Mucosa of rectum (tissue), 2 donors: Measurements from ENCODE around the gene FAP.

Experiments
- H3K27ac ChIP-seq, 2 donors: one replicate each; pipeline ENCODE4 v1.7.0; 2013; ENCODE audit warnings: inconsistent platforms in 2 of 2, low read depth in 2 of 2, low read length in 2 of 2
- H3K27me3 ChIP-seq, 2 donors: one replicate each; pipeline ENCODE4 v1.7.0; 2013; ENCODE audit warnings: low read length in 2 of 2; ENCODE audit not compliant: control insufficient read depth in 2 of 2, insufficient read depth in 2 of 2
- H3K36me3 ChIP-seq, 2 donors: one replicate each; pipeline ENCODE4 v1.7.0; 2013; ENCODE audit warnings: low read length in 2 of 2; ENCODE audit not compliant: control insufficient read depth in 2 of 2, insufficient read depth in 2 of 2
- H3K4me1 ChIP-seq, 2 donors: one replicate each; pipeline ENCODE4 v1.7.0; 2013; ENCODE audit warnings: low read length in 2 of 2, mild to moderate bottlenecking in 1 of 2; ENCODE audit not compliant: control insufficient read depth in 2 of 2, insufficient read depth in 2 of 2
- H3K4me3 ChIP-seq, 2 donors: one replicate each; pipeline ENCODE4 v1.7.0; 2013; ENCODE audit warnings: low read length in 2 of 2
- H3K9ac ChIP-seq, 2 donors: one replicate each; pipeline ENCODE4 v1.7.0; 2013; ENCODE audit warnings: low read length in 2 of 2, low read depth in 1 of 2, mild to moderate bottlenecking in 1 of 2
- H3K9me3 ChIP-seq, 2 donors: one replicate each; pipeline ENCODE4 v1.7.0; 2013; ENCODE audit warnings: low read length in 2 of 2; ENCODE audit not compliant: control insufficient read depth in 2 of 2
- donor health status: healthy.
- donor health status: Normal muscosa, but diverticular disease.

The FAP gene

DNA sequence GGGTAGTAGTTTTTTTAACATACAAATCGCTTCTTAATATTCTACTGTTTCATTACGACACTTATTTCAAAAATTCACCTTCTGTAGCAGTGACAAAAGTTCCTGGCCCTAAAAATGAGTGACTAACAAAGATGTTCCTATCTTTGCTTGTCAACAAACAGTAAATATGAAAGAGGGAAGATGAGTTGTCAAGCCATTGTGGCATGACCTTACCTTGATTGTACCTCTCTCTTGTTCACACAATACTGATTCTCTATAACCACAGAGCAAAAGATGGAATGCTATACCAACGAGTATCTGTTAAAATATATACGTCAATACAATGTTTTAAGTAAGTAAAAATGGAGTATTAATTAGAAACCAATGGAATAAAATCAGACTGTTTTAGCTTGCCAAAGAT lies 76.5 kb downstream of the FAP start:
- H3K9me3 ChIP-seq = no peaks in the 10 kb centered on the region
- H3K36me3 ChIP-seq = no peaks in the 10 kb centered on the region
- H3K4me1 ChIP-seq = no peaks in the 10 kb centered on the region
- H3K4me3 ChIP-seq = no peak overlapping the region
- no peak overlapping the region for H3K9ac ChIP-seq
- H3K27me3 ChIP-seq = no peaks in the 10 kb centered on the region
- H3K27ac ChIP-seq = no peak overlapping the region

DNA sequence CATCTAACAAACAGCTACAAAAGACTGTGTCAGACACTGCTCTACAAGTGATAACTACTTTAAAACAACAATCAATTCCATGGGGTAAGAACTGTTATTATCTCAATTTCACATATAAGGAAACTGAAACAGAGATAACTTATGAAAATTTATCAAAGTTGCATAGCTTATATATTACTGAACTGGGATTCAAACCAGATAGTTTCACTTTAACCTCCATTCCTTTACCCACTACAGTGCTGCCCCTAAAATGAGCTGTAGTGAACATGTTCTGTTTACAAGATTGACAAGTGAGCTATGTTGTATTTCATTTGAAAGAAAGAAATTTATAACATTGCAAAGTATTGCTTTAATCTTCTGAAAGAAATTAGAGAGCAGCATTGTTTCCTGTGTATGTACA lies 77.1 kb downstream of the FAP start:
- H3K27me3 ChIP-seq = no peaks in the 10 kb centered on the region
- H3K4me3 ChIP-seq = no peak overlapping the region
- H3K9ac ChIP-seq = no peak overlapping the region
- no peak overlapping the region for H3K27ac ChIP-seq
- no peaks in the 10 kb centered on the region for H3K9me3 ChIP-seq
- H3K4me1 ChIP-seq = no peaks in the 10 kb centered on the region
- H3K36me3 ChIP-seq = no peaks in the 10 kb centered on the region

DNA sequence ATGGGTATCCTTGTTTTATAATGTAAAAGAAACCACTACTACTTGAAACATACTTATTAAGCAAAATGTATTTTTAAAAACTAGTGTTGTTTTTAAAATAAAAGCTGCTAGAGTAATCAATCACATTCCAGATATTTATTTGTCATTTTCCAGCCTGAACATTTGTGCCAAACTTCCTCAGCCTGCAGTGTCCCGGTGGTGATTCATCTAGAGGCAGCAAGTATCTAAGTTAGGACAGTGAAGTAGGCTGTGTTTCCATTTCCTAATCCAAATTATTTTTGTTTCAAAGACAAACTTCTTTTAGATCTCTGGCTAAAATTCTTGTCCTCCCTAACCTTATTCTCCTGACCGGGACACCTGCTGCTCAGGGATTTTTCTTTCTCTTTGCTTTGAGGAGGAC lies 78.4 kb downstream of the FAP start:
- H3K27ac ChIP-seq = no peak overlapping the region
- H3K4me1 ChIP-seq = no peaks in the 10 kb centered on the region
- H3K9me3 ChIP-seq = no peaks in the 10 kb centered on the region

DNA sequence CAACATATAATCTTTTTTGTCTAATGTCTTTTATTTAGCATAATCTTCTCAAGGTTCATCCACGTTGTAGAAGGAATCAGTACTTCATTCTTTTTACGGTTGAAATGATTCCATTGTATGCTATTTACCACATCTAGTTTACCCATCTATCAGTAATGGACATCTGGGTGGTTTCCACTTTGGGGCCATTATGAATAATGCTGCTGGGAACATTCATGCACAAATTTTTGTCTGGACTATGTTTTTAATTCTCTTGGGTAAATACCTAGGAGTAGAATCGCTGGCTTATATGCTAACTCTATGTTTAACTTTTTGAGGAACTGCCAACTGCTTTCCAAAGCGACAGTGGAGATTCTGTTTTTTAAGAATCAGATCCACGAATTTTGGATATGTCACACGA lies 83.8 kb downstream of the FAP start:
- Histone ChIP-seq H3K36me3 (no peaks in the 10 kb centered on the region), H3K4me3 (no peak overlapping the region), H3K4me1 (no peaks in the 10 kb centered on the region), H3K27ac (no peak overlapping the region), H3K9me3 (no peaks in the 10 kb centered on the region), H3K9ac (no peak overlapping the region), H3K27me3 (no peaks in the 10 kb centered on the region)

More for the DNA sequence above, 78.4 kb downstream of the FAP start:
- no peaks in the 10 kb centered on the region for H3K27me3 ChIP-seq
- H3K9ac ChIP-seq = no peak overlapping the region
- no peaks in the 10 kb centered on the region for H3K36me3 ChIP-seq
- no peak overlapping the region for H3K4me3 ChIP-seq

DNA sequence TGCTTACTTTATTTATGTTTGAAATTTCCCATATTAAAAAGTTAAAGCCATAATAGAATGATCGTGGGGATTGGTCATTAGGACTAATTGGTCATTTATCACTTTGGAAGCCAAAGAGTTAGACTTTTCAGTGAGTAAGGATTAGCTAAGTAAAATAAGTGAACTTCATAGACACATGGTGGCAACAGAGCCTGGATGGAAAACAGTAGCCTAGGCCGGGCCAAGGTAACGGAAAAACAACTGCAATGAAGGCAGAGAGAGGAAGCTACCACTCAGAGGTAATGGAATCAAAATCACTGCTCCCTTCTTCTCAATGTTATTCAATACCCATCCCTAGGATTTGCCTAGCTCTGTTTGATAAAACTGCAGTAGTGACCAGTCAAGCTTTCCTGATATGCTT lies 87.1 kb downstream of the FAP start:
- Histone ChIP-seq H3K4me3 (no peak overlapping the region), H3K4me1 (peaks cover 0 to 2% of the 10 kb centered on the region in 2 donors), H3K36me3 (no peaks in the 10 kb centered on the region), H3K27me3 (no peaks in the 10 kb centered on the region), H3K9me3 (no peaks in the 10 kb centered on the region), H3K9ac (no peak overlapping the region), H3K27ac (no peak overlapping the region)

DNA sequence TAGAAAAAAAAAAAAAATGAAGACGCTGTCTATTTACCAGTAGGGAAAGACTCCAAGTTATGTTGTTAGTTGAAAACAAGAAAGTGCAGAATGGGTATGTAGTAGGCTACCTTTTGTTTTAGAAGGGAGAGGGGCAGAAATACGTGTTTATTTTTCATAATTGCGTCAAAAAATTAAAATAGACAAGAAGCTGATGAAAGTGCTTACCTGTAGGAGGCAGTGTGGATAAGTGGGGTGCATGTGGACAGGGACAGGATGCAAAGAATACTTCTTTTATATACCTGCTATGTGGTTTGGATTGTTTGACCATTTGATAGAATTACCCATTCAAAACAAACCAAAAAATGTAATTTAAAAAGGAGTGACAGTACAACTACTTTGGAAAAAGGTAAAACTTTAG lies 88.2 kb downstream of the FAP start:
- H3K36me3 ChIP-seq = no peaks in the 10 kb centered on the region
- no peak overlapping the region for H3K27ac ChIP-seq
- H3K9me3 ChIP-seq = no peaks in the 10 kb centered on the region
- no peak overlapping the region for H3K9ac ChIP-seq
- no peaks in the 10 kb centered on the region for H3K27me3 ChIP-seq
- no peak overlapping the region for H3K4me3 ChIP-seq
- H3K4me1 ChIP-seq = peaks cover 0 to 2% of the 10 kb centered on the region in 2 donors

DNA sequence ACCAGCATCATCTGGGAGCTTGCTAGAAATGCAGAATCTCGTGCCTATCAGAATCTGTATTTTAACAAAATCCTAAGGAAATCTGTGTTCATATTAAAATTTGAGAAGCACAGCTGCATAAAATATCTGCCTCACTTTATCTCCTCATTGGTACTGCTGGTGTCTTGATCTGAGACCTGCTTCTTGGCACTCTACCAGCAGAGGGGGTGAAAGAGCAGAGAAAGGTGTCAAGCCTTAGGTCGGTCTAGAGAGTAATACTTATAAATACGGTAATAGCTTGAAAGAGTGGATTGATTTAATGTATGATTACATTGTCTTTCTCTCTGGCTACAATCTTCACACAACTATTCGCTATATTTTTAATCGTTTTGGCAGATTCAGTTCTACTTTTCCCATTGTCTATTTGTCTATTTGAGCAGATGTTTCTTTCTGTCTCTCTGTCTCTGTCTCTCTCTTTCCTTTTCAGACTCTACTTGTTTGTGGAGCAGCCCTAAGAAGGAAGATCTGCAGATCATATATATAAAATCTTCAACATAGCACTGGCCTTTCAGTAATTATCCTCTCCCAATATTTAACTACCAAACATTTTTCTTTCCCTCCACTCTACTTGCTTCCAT lies 89.5 kb downstream of the FAP start:
- H3K27me3 ChIP-seq = no peaks in the 10 kb centered on the region
- H3K4me3 ChIP-seq = no peak overlapping the region
- H3K36me3 ChIP-seq = no peaks in the 10 kb centered on the region
- no peaks in the 10 kb centered on the region for H3K9me3 ChIP-seq
- no peak overlapping the region for H3K27ac ChIP-seq
- H3K9ac ChIP-seq = no peak overlapping the region
- peaks cover 0 to 2% of the 10 kb centered on the region in 2 donors for H3K4me1 ChIP-seq

DNA sequence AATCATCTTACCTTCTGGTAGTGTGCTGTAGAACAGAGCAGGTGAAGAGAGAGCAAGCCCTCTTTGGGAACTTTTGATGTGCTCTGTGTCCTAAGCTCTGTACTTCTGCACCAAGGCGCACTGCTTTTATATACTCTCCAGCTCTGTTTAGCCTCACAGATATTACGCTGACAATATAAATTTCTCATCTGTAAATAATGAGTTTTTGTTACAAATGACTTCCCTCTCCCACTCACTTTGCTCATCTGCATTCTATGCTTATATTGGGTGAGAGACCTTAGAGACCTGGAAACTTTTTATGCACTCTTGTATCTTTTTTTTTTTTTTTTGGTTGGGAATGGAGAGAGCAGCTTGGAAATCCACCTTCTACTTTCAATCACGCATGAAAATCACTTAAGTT lies 91.1 kb downstream of the FAP start, which contains the start of gene GCG:
GCG (minus strand) TSS at position 101 of the 400 bp plus-strand sequence. CDS start 3,069 bp downstream, outside the sequence.
- Histone ChIP-seq H3K27me3 (no peaks in the 10 kb centered on the region), H3K36me3 (no peaks in the 10 kb centered on the region), H3K4me1 (peaks cover 0 to 2% of the 10 kb centered on the region in 2 donors), H3K27ac (no peak within 1 kb of the TSS), H3K9ac (no peak within 1 kb of the TSS), H3K9me3 (no peaks in the 10 kb centered on the region), H3K4me3 (no peak within 1 kb of the TSS)

DNA sequence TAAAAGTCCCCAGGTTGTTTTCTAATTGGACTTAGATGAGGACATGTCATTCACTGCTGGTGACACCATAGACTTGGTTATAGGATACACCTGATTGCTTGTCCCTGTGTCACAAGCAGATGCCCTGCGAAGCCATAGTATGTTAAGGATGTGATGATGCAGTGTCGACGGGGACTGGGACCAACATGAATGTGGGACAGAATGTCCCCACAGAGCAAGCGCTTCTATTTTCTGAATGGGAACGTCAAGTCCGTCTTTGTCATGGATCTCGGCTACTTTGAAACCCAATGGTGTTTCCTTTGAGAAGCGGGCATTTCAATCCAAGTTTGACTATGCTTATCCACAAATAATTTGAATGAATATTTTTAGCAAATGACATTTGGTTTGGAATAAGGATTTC lies 93.3 kb downstream of the FAP start:
- peaks cover 0 to 2% of the 10 kb centered on the region in 2 donors for H3K27me3 ChIP-seq
- peaks cover 0 to 2% of the 10 kb centered on the region in 2 donors for H3K4me1 ChIP-seq
- no peaks in the 10 kb centered on the region for H3K36me3 ChIP-seq
- no peak overlapping the region for H3K4me3 ChIP-seq
- H3K9me3 ChIP-seq = no peaks in the 10 kb centered on the region
- H3K9ac ChIP-seq = no peak overlapping the region
- no peak overlapping the region for H3K27ac ChIP-seq

DNA sequence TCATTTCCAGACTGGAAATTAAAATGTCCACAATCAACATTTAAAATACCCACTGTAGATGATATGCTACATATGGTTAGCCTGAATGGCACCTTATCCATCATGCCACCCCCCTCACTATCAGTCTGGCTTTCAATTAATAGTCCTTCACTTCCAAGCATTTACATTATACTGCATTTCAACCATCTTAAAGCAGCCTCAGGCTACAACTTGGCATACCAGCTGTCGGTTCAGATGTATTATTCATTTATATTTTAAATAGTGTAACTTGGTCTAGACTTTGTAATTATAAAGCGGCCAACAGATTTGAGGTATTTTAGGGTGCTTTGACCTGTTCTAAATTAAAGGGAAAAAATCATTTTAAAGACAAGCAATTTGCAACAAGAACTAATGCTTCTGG lies 93.8 kb downstream of the FAP start:
- no peak overlapping the region for H3K4me3 ChIP-seq
- no peak overlapping the region for H3K27ac ChIP-seq
- no peak overlapping the region for H3K9ac ChIP-seq
- H3K4me1 ChIP-seq = peaks cover 0 to 2% of the 10 kb centered on the region in 2 donors
- H3K9me3 ChIP-seq = no peaks in the 10 kb centered on the region
- no peaks in the 10 kb centered on the region for H3K36me3 ChIP-seq
- H3K27me3 ChIP-seq = peaks cover 0 to 2% of the 10 kb centered on the region in 2 donors
